ENCODE results near the gene CROCC2.

The CROCC2 gene

GRCh38 chr2:241005569-241005968 lies 99.4 kb downstream of the CROCC2 start:
- DNase-seq = no peak

GRCh38 chr2:241006412-241006811 lies 100.3 kb downstream of the CROCC2 start:
- no peak for DNase-seq

GRCh38 chr2:241007111-241007510 lies 101.0 kb downstream of the CROCC2 start:
- DNase-seq = no peak

- no peak for DNase-seq
Measured at GRCh38 chr2:241007880-241008710, 102.0 kb downstream of the CROCC2 start.

- no peak for DNase-seq
Measured at GRCh38 chr2:241008711-241009121, 102.6 kb downstream of the CROCC2 start.

GRCh38 chr2:241009191-241009590 lies 103.1 kb downstream of the CROCC2 start:
- no peak for DNase-seq

GRCh38 chr2:241009601-241010530 lies 103.7 kb downstream of the CROCC2 start:
- no peak for DNase-seq

GRCh38 chr2:241010531-241011295 lies 104.6 kb downstream of the CROCC2 start:
- no peak for DNase-seq

GRCh38 chr2:241011296-241011600 lies 105.1 kb downstream of the CROCC2 start:
- DNase-seq = no peak

- no peak for DNase-seq
Measured at GRCh38 chr2:241011751-241012510, 105.8 kb downstream of the CROCC2 start.

- DNase-seq = no peak
Measured at GRCh38 chr2:241014224-241014623, 108.1 kb downstream of the CROCC2 start.

GRCh38 chr2:241014764-241015163 lies 108.6 kb downstream of the CROCC2 start:
- DNase-seq = no peak

GRCh38 chr2:241015439-241015838 lies 109.3 kb downstream of the CROCC2 start:
- no peak for DNase-seq

- no peak for DNase-seq
Measured at GRCh38 chr2:241017228-241017940, 111.2 kb downstream of the CROCC2 start.

- DNase-seq = no peak
Measured at GRCh38 chr2:241018051-241018891, 112.1 kb downstream of the CROCC2 start.

GRCh38 chr2:241019441-241020139 lies 113.5 kb downstream of the CROCC2 start:
- DNase-seq = no peak

- DNase-seq = no peak
Measured at GRCh38 chr2:241020201-241020600, 114.1 kb downstream of the CROCC2 start.

- DNase-seq = no peak
Measured at GRCh38 chr2:241020629-241021190, 114.6 kb downstream of the CROCC2 start.

GRCh38 chr2:241025639-241026038 lies 119.5 kb downstream of the CROCC2 start:
- no peak for DNase-seq
